ENCODE results near the gene ADD1. TPM values are rescaled to one million over a fixed set of nuclear protein-coding genes. Genes with fewer than 3 reads are reported as not detected.

ADD1 gene
- total RNA-seq, 1 donor from 2014 or later = 131 TPM

- H3K27ac ChIP-seq = no peak overlapping the region
- peaks cover 9% of the 10 kb centered on the region for H3K4me1 ChIP-seq
- H3K9ac ChIP-seq = no peak overlapping the region
- H3K4me2 ChIP-seq = no peak overlapping the region
- H3K36me3 ChIP-seq = peaks cover 7% of the 10 kb centered on the region
- no peaks in the 10 kb centered on the region for H3K9me3 ChIP-seq (ENCODE audit: low read depth)
- H3K79me2 ChIP-seq (ENCODE audit: low read depth) = peaks cover 4% of the 10 kb centered on the region
- Mint-ChIP-seq H3K27ac (no peak overlapping the region), H3K36me3 (peaks cover 25% of the 10 kb centered on the region), H3K4me3 (no peak overlapping the region), H3K27me3 (ENCODE audit: insufficient read depth, low read depth) (no peaks in the 10 kb centered on the region), H3K9me3 (no peaks in the 10 kb centered on the region), H3K4me1 (peaks cover 3% of the 10 kb centered on the region)
- H2AFZ ChIP-seq (replicated peaks) = no peak overlapping the region
- H3K27me3 ChIP-seq = no peaks in the 10 kb centered on the region
- H3F3A ChIP-seq (ENCODE audit: low read depth) = no peaks in the 10 kb centered on the region
- H4K20me1 ChIP-seq (ENCODE audit: low read depth) = peaks cover 21% of the 10 kb centered on the region
- TF ChIP-seq EZH2phosphoT487 (IDR thresholded peaks at IDR 0.05) = no peak
- no peak for TF ChIP-seq EZH2 (IDR thresholded peaks at IDR 0.05)
- DNase-seq (ENCODE audit: low spot score) = no peak
- no peak overlapping the region for H3K4me3 ChIP-seq
Measured at GRCh38 chr4:2891294-2891693, 47.6 kb downstream of the ADD1 start.

- H3K27me3 Mint-ChIP-seq (ENCODE audit: insufficient read depth, low read depth) = no peaks in the 10 kb centered on the region
- DNase-seq (ENCODE audit: low spot score) = no peak
- no peaks in the 10 kb centered on the region for H3K4me1 Mint-ChIP-seq
- Histone ChIP-seq H4K20me1 (ENCODE audit: low read depth) (peaks cover 6% of the 10 kb centered on the region), H3K4me2 (no peak overlapping the region), H3K9ac (no peak overlapping the region), H2AFZ (replicated peaks) (no peak overlapping the region), H3K27me3 (no peaks in the 10 kb centered on the region), H3K79me2 (ENCODE audit: low read depth) (no peaks in the 10 kb centered on the region), H3K4me1 (no peaks in the 10 kb centered on the region), H3K4me3 (no peak overlapping the region), H3F3A (ENCODE audit: low read depth) (no peaks in the 10 kb centered on the region), H3K27ac (no peak overlapping the region), H3K9me3 (ENCODE audit: low read depth) (no peaks in the 10 kb centered on the region), H3K36me3 (peaks cover 4% of the 10 kb centered on the region)
- H3K36me3 Mint-ChIP-seq = peaks cover 25% of the 10 kb centered on the region
- no peaks in the 10 kb centered on the region for H3K9me3 Mint-ChIP-seq
- no peak overlapping the region for H3K4me3 Mint-ChIP-seq
- no peak overlapping the region for H3K27ac Mint-ChIP-seq
- TF ChIP-seq EZH2phosphoT487 (IDR thresholded peaks at IDR 0.05) (no peak), EZH2 (IDR thresholded peaks at IDR 0.05) (no peak), CTCF (IDR thresholded peaks at IDR 0.05) (no peak)
Measured at GRCh38 chr4:2893772-2894171, 50.1 kb downstream of the ADD1 start.

DNA sequence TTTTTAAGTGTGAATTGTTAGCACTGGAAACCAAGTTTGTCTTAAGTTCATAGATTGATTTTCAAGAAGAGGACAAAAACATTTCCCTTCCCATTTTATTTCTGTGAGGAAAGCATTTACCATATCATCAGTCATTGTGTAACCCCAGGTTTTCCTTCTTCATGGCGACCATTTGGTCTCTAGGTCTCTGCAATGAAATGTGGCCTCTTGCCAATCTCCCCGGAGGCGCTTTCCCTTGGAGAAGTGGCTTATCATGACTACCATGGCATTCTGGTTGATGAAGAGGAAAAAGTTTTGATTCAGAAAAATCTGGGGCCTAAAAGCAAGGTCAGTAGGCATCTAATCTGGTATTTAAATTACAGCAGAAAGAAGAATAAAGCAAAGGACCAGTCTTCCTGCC lies 54.4 kb downstream of the ADD1 start:
- Histone ChIP-seq H4K20me1 (ENCODE audit: low read depth) (no peaks in the 10 kb centered on the region), H3K27ac (no peak overlapping the region), H3K4me3 (no peak overlapping the region), H3K4me1 (no peaks in the 10 kb centered on the region), H3K4me2 (no peak overlapping the region), H3F3A (ENCODE audit: low read depth) (no peaks in the 10 kb centered on the region), H3K9ac (no peak overlapping the region), H2AFZ (replicated peaks) (no peak overlapping the region), H3K36me3 (no peaks in the 10 kb centered on the region), H3K79me2 (ENCODE audit: low read depth) (no peaks in the 10 kb centered on the region), H3K9me3 (ENCODE audit: low read depth) (no peaks in the 10 kb centered on the region), H3K27me3 (no peaks in the 10 kb centered on the region)
- H3K4me1 Mint-ChIP-seq = no peaks in the 10 kb centered on the region
- H3K9me3 Mint-ChIP-seq = no peaks in the 10 kb centered on the region
- H3K27me3 Mint-ChIP-seq (ENCODE audit: insufficient read depth, low read depth) = no peaks in the 10 kb centered on the region
- TF ChIP-seq CTCF (IDR thresholded peaks at IDR 0.05) (no peak), EZH2phosphoT487 (IDR thresholded peaks at IDR 0.05) (no peak), EZH2 (IDR thresholded peaks at IDR 0.05) (no peak)
- peaks cover 37% of the 10 kb centered on the region for H3K36me3 Mint-ChIP-seq
- no peak for DNase-seq (ENCODE audit: low spot score)
- no peak overlapping the region for H3K27ac Mint-ChIP-seq
- H3K4me3 Mint-ChIP-seq = no peak overlapping the region

DNA sequence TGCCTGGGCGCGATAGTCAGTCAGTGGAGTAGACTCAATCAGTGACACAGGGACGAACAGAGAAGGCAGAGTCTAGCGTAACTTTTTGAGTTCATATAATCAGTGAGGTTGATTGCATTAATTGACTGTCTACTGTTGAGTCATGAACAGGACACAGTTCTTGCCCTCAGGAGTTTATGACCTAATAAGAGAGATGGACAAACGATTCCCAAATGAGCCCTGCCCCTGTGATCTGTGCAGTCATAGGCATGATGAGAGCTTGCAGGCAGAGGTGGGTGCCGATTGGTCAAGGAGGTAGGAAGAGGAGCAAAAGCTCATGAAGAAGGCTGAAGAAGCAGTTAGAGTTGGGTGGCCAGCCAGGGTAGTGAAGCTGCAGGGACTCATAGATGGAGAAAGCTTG lies 57.1 kb downstream of the ADD1 start:
- H3K36me3 Mint-ChIP-seq = peaks cover 35% of the 10 kb centered on the region
- Histone ChIP-seq H3K4me2 (no peak overlapping the region), H3F3A (ENCODE audit: low read depth) (no peaks in the 10 kb centered on the region), H3K27ac (no peak overlapping the region), H2AFZ (replicated peaks) (no peak overlapping the region), H4K20me1 (ENCODE audit: low read depth) (no peaks in the 10 kb centered on the region), H3K4me3 (no peak overlapping the region), H3K27me3 (no peaks in the 10 kb centered on the region), H3K79me2 (ENCODE audit: low read depth) (no peaks in the 10 kb centered on the region), H3K36me3 (no peaks in the 10 kb centered on the region), H3K4me1 (no peaks in the 10 kb centered on the region), H3K9me3 (ENCODE audit: low read depth) (no peaks in the 10 kb centered on the region), H3K9ac (no peak overlapping the region)
- no peak for DNase-seq (ENCODE audit: low spot score)
- no peaks in the 10 kb centered on the region for H3K4me1 Mint-ChIP-seq
- no peak for TF ChIP-seq CTCF (IDR thresholded peaks at IDR 0.05)
- no peak for TF ChIP-seq EZH2 (IDR thresholded peaks at IDR 0.05)
- TF ChIP-seq EZH2phosphoT487 (IDR thresholded peaks at IDR 0.05) = no peak
- no peaks in the 10 kb centered on the region for H3K9me3 Mint-ChIP-seq
- no peak overlapping the region for H3K27ac Mint-ChIP-seq
- no peak overlapping the region for H3K4me3 Mint-ChIP-seq
- H3K27me3 Mint-ChIP-seq (ENCODE audit: insufficient read depth, low read depth) = no peaks in the 10 kb centered on the region

All from neural progenitor cell (in vitro differentiated cells).